ENCODE data around the gene C4A.
"Not testable (repeated sequence)": the region's sequence is repeated elsewhere in the genome, so short reads cannot be mapped to it uniquely, and the experiment has no call there.

Gene C4A

DNA sequence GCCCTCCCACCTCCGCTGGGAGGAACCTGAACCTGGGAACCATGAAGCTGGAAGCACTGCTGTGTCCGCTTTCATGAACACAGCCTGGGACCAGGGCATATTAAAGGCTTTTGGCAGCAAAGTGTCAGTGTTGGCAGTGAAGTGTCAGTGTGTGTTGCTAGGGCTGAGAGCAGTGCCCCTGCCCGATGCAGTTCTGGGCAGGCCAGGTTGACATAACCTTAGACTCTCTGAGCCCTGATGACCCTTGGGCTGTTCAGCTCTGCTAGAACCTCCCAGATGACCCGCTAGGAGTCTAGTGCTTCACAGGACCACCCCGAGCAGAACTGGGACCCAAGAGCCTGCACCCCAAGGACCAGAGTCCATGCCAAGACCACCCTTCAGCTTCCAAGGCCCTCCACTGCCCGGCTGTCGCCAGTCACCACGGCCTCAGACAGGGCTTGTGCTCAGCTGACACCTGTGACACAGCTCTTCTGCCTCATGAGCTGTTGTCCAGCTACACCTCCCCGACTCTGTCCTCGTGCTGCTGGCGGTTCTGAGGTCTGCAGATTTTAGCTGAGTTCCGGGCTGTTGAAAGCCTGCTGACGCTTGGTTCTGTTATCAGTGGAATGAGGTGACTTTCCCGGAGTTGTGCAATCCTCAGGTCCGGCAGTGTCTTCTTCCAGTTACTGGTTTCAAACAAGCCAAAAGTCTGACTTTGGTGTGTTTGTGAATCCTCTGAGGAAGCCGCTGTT, 53.6 kb downstream of the C4A start:
- DNase-seq (ENCODE audit: low spot score) = not testable (repeated sequence)

DNA sequence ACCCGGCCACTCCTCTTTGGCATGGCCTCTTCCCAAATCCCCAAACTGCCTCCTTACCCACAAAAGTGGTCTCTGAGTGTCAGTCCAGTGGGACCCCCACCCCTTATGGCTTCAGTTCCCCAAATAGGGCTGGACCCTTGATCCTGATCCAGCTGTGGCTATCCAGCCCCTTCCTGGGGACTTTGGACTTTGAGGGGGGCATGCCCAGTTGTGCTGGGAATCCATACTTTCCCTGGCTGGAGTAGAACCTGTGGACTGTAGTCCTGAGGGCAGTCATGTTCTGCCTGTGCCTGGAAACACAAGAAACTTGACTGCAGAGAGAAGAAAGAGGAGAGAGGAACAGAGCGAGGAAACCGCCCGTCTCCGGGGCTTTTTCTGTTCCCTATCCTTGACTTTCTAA, 55.3 kb downstream of the C4A start:
- DNase-seq (ENCODE audit: low spot score) = not testable (repeated sequence)

DNA sequence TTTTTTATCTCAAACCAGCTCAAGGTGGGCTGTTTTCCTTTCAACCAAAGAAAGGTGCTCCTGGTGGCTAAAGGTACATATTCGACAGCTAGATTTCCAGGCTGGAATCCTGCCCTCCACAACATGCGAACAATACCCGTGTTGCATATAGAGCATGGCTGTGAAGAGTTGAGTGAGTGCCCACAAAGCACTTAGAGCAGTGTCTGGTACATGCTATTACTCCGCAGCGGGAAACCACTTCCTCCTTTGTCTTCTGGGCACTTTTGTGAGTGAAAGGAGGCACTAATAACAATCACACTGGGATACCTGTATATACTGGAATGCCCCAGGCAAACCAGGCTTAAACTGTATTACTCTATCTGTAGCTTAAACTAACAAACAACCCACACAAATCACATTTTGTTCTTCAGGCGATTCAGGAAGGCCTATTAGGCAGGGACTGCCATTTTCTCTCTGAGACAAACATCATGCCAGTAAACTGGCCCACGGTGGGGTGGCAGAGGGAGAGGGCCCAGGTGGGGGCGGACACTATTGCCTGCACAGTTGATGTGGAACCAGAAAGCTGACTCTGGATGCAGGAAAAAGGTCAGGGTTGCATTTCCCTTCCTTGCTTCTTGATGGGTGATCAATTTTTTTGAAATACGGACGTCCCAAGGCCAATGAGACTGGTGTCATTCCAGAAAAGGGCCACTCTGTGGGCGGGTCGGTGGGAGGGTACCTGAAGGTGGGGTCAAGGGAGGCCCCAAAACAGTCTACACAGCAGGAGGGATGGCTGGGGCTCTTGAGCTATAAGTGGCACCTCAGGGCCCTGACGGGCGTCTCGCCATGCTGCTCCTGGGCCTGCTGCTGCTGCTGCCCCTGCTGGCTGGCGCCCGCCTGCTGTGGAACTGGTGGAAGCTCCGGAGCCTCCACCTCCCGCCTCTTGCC, 56.0 kb downstream of the C4A start, which contains the start of gene CYP21A2:
Gene CYP21A2 (plus strand): TSS at position 818 of the 927 bp plus-strand sequence. CDS start 8 bp downstream, at position 826.
- not testable (repeated sequence) for DNase-seq (ENCODE audit: low spot score)

DNA sequence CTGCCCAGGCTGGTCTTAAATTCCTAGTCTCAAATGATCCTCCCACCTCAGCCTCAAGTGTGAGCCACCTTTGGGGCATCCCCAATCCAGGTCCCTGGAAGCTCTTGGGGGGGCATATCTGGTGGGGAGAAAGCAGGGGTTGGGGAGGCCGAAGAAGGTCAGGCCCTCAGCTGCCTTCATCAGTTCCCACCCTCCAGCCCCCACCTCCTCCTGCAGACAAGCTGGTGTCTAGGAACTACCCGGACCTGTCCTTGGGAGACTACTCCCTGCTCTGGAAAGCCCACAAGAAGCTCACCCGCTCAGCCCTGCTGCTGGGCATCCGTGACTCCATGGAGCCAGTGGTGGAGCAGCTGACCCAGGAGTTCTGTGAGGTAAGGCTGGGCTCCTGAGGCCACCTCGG, 57.0 kb downstream of the C4A start:
- not testable (repeated sequence) for DNase-seq (ENCODE audit: low spot score)

DNA sequence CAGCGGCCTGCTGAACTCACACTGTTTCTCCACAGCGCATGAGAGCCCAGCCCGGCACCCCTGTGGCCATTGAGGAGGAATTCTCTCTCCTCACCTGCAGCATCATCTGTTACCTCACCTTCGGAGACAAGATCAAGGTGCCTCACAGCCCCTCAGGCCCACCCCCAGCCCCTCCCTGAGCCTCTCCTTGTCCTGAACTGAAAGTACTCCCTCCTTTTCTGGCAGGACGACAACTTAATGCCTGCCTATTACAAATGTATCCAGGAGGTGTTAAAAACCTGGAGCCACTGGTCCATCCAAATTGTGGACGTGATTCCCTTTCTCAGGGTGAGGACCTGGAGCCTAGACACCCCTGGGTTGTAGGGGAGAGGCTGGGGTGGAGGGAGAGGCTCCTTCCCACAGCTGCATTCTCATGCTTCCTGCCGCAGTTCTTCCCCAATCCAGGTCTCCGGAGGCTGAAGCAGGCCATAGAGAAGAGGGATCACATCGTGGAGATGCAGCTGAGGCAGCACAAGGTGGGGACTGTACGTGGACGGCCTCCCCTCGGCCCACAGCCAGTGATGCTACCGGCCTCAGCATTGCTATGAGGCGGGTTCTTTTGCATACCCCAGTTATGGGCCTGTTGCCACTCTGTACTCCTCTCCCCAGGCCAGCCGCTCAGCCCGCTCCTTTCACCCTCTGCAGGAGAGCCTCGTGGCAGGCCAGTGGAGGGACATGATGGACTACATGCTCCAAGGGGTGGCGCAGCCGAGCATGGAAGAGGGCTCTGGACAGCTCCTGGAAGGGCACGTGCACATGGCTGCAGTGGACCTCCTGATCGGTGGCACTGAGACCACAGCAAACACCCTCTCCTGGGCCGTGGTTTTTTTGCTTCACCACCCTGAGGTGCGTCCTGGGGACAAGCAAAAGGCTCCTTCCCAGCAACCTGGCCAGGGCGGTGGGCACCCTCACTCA, 57.7 kb downstream of the C4A start:
- DNase-seq (ENCODE audit: low spot score) = not testable (repeated sequence)

DNA sequence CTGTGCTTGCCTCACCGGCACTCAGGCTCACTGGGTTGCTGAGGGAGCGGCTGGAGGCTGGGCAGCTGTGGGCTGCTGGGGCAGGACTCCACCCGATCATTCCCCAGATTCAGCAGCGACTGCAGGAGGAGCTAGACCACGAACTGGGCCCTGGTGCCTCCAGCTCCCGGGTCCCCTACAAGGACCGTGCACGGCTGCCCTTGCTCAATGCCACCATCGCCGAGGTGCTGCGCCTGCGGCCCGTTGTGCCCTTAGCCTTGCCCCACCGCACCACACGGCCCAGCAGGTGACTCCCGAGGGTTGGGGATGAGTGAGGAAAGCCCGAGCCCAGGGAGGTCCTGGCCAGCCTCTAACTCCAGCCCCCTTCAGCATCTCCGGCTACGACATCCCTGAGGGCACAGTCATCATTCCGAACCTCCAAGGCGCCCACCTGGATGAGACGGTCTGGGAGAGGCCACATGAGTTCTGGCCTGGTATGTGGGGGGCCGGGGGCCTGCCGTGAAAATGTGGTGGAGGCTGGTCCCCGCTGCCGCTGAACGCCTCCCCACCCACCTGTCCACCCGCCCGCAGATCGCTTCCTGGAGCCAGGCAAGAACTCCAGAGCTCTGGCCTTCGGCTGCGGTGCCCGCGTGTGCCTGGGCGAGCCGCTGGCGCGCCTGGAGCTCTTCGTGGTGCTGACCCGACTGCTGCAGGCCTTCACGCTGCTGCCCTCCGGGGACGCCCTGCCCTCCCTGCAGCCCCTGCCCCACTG, 58.6 kb downstream of the C4A start:
- not testable (repeated sequence) for DNase-seq (ENCODE audit: low spot score)

DNA sequence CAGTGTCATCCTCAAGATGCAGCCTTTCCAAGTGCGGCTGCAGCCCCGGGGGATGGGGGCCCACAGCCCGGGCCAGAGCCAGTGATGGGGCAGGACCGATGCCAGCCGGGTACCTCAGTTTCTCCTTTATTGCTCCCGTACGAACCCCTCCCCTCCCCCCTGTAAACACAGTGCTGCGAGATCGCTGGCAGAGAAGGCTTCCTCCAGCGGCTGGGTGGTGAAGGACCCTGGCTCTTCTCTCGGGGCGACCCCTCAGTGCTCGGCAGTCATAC, 59.1 kb downstream of the C4A start:
- not testable (repeated sequence) for DNase-seq (ENCODE audit: low spot score)

DNA sequence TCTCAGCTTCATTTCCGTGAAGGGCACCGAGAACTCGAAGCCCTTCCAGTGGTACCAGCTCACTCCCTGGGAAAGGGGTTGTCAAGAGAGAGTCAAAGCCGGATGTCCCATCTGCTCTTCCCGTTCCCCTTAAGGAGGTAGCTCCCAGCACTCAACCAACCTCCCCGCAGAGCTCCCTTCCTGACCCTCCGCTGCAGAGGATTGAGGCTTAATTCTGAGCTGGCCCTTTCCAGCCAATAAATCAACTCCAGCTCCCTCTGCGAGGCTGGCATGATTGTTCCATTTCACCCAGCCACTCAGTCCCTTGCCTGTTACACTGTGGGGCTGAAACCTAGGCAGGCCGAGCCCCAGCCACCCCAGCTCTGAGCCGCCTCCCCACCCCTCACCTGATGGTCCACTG, 59.5 kb downstream of the C4A start:
- DNase-seq (ENCODE audit: low spot score) = not testable (repeated sequence)

DNA sequence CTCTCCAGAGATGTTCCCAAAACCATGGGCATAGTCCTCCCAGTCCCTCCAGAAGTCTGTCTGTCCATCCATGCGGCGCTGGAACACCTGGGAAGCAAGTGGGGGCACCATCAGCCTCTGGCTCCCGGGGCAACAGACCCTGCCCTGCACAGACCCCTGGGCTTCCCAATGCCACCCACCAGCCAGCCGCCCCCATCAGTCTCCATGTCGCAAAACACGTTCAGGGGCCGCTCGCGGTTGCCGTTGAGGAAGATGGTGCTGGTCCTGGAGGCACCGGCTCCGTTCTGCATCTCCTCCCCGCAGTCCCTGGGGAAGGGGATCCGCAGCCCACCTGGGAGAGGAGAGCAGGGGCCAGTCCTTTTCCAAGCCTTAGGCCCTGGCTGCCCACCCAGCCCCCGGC, 60.4 kb downstream of the C4A start:
- DNase-seq (ENCODE audit: low spot score) = not testable (repeated sequence)

DNA sequence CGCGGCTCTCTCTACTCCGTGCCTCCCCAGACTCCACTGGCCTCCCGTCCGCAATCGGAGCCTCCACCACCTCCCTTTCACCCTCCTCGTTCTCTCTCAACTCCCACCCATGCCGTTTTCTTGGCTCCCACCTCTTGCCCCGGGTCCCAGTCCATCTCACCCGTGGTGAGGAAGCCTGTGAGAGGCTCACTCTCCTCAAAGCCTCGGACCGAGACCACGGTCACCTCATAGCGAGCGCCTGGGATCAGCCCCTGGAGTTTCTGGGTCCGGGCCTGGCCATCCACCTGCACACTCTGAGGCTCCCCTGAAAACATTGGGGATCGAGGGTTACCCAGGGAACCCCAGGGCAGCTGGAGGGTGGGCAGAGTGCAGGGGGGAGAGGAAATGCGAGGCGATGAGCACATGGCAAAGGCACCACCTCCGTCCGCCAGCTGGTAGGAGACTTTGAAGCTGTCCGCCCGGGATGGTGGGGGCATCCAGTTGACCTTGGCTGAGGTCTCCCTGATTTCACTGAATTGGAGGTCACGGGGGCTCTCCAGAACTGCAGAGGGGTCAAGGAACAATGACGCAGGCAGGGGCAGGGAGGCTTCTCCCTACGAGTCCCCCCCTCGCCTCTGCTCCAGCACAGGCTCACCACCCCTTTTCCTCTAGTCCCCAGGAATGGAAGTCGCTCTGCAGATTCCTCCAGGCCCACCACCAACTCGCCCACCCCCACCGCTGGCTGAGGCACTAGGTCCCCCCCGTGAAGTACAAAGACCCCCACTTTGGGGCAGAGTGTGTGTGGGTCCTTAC, 61.9 kb downstream of the C4A start:
- not testable (repeated sequence) for DNase-seq (ENCODE audit: low spot score)

DNA sequence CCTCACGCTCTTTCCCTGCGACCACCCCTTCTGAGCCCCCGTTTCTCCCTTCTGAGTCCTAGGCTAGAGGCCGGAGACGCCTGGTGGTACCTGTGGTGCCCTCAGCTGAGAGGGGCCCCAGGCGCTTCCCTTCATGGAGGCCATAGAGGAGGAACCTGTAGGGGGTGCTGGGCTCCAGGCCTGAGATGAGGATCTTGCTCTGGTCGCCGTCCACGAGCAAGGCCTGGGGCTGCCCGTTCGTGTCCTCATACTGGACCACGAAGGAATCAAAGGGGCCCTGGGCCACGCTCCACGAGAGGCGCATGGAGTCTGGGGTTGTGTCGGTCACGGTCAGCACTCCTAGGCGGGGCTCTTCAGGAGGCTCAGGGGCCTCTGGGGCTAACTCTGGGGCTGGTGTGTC, 63.1 kb downstream of the C4A start:
- not testable (repeated sequence) for DNase-seq (ENCODE audit: low spot score)

DNA sequence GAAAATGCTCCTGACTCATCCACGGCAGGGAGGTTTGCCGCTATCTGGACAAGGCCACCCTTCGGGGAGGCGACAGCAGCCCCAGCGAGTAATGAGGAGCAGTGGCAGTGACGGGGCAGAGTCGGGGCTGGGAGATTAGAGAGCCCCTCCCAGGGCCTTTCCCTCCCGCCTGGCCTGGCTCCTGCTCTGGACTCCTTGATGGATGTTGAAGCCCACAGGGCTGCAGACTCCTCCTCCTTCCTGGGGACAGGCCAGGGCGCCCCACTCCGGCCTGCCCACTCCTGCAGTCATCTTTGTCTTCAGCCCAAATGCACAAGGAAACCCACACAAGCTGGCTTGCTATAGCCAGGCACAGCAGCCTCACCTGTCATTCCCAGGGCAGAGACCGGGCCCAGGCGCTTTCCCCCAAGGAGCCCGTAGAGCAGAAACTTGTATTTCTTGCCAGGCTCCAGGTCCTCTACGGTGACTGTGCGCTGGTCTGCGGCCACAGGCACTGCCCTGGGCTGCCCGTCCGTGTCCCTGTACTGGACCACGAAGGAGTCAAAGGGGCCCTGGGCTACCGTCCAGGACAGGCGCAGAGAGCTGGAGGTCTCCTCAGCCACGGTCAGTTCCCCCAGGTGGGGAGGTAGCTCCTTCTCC, 64.1 kb downstream of the C4A start:
- no peak for DNase-seq (ENCODE audit: low spot score)

DNA sequence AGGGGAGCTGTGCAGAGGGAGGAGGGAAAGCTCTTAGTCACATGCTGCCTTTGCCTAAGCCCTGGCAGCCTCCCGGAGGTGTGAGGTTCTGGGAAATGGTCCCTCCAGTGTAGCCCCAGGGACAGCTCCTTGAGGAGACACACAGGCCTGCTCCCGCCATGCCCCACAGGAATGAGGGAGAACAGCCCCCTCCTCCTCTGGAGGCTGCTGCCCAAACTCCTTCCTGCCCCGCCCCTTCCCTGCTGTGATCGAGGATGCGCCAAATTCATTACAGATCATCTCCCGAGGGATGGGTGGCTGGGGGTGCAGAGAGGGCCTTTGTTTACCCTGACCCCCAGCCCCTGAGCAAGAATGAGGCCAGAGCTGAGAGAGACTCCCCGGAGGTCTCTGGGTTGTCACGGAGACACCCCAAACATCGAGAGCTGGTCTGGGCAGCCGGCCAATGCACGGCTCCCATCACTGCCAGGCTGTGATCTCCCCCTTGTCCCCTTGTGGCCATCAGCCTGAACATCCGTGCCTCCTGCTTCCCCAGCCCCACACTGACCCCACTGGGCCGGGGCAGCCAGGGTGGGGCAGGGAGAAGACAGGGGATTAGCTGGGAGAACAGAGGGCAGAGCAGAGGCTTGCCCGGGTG, 64.7 kb downstream of the C4A start:
- no peak for DNase-seq (ENCODE audit: low spot score)

DNA sequence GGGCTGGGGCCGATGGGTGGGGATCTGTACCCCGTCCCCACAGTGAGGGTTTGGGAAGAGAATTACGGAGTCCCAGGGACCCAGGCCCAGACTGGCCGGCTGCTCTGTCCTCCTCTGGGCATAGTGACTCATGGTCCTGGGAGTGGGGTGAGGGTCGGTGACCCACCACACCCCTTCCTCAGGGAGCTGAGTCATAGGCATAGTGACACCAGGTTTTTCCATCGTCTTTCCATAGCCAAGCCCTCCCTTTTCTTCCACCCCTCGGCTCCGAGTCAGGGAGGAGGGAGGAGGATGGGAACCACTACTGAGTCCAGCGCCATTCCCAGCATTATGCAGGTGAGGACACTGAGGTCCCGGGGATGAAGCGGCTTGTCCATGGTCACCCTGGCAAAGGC, 65.2 kb downstream of the C4A start:
- DNase-seq (ENCODE audit: low spot score) = no peak

DNA sequence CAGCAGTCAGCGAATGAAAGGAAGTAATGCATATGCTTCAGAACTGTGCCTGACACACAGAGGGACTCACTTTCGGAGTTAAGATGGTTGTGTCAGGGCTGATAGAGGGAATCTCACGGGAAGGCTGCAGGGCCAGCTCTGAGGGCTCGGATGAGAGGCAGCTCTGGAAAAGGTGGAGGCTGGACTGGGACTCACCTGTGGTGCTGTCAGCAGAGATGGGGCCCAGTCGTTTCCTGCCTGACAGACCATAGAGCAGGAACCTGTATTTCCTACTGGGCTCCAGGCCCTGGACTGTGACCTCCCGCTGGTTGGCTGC, 65.6 kb downstream of the C4A start:
- no peak for DNase-seq (ENCODE audit: low spot score)

DNA sequence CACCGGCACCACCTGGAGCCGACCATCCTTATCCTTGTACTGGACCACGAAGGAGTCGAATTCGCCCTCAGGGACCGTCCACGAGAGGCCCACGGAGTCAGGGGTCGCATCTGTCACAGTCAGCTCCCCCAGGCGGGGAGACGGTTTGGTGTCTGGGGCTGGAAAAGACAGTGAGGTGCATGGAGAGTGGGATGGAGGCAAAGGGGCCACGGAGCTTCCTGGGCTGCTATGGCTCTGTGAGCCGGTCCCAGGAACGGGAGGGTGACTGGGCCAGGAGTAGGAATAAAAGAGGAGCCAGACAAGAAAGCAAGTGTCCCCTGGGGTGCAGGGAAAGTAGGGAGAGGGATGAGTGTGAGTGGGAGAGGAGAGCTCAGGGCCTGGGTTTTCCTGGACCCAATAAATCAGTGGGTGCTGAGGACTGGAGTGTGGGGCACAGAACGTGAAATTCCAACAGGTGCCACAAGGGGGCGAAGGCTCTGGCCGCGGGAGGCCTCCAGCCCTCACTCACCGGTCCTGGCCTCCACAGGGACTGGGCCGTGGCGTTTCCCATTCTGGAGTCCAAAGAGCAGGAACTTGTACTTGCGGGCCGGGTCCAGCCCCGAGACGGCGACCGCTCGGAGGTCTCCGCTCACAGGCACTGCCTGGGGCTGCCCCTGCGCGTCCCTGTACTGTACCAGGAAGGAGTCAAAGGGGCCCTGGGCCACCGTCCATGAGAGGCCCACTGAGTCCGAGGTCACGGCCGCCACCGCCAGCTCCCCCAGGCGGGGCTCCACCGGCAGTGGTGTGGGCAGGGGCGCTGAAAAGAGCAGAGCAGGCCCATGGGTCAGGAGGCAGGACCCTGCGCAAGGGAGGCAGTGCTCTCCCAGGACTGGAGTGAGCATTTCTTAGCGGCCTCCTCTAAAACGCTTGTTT, 66.3 kb downstream of the C4A start:
- peak; percentile 78 for DNase-seq (ENCODE audit: low spot score)

DNA sequence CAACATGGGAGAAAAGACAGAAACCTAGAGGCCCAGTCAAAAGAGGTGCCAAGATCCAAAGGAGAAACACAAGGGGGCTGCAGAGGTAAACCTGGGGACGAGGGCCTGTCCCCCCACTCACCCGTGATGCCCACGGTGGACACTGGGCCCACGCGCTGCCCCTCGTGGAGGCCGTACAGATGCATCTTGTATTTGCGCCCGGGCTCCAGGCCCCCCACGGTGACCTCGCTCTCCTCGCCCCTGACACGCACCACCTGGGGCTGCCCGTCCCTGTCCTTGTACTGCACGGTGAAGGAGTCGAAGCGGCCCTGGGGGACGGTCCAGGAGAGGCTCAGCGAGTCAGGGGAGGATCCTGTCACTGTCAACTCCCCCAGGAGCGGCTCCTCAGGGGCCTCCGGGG, 67.3 kb downstream of the C4A start:
- not testable (repeated sequence) for DNase-seq (ENCODE audit: low spot score)

DNA sequence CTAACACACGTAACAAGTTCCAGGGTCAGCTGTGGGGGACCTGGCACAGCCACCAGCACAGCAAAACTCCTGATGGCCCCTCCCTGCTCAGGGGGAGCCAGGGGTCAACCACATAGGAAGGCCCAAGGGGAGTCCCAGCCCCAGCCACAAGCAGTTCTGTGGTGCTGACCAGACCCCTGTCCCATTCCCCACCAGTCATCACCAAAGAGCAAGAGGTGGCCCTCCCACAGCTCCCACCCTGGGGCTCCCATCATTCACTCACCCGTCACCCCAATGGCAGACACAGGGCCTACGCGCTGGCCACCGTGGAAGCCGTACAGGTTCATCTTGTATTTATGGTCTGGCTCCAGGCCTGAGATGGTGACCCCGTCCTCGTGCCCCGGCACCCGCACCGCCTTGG, 67.9 kb downstream of the C4A start:
- DNase-seq (ENCODE audit: low spot score) = not testable (repeated sequence)

DNA sequence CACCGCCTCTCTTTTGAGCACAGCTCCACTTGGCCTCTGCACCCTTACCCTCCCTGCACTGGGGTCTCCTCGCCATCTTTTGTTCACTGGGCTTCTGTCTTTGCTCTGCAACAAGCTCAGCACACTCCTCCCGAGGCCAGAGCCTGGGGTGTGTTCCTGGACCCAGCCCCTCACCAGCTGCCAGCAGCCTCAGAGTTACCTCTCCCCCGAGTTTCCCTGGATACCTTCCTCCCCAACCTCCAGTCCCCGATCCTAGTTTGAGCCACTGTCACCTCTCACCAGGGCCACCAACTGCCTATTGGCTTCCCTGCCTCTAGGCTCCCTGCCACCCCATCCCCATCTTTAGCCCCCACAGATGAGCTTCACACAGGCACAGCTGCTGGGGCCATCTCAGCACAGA, 68.7 kb downstream of the C4A start:
- DNase-seq (ENCODE audit: low spot score) = no peak
